ENCODE data around the gene PALM2AKAP2. TPM values are rescaled to one million over a fixed set of nuclear protein-coding genes. Genes with fewer than 3 reads are reported as not detected.

PALM2AKAP2 gene
- total RNA-seq, 4 donors from 2014 or later, result 0.34 to 3.3 (median 0.81) TPM

GRCh38 chr9:109737295-109737694, 42.7 kb upstream of the PALM2AKAP2 start:
- Histone ChIP-seq H3K4me1 (peaks cover 4 to 11% (median 6%) of the 10 kb centered on the region in 3 donors), H3K27ac (no peak overlapping the region), H3K9me3 (no peaks in the 10 kb centered on the region), H3K27me3 (peaks cover 0 to 5% (median 0%) of the 10 kb centered on the region in 4 donors), H3K36me3 (no peaks in the 10 kb centered on the region), H3K4me3 (no peak overlapping the region)
- TF ChIP-seq CTCF (IDR thresholded peaks at IDR 0.05) (no peak), POLR2A (IDR thresholded peaks at IDR 0.05) (no peak)
- intact Hi-C loops (cut with DNase I), result no loop called here
- WGBS, 2 donors, result 44 to 67% methylated on average over 1 of the region's 1 CpG
- no peak for DNase-seq

- TF ChIP-seq POLR2A (IDR thresholded peaks at IDR 0.05) (no peak), CTCF (IDR thresholded peaks at IDR 0.05) (no peak)
- DNase-seq, result no peak
- Histone ChIP-seq H3K4me1 (peaks cover 0 to under 1% (median 0%) of the 10 kb centered on the region in 3 donors), H3K36me3 (no peaks in the 10 kb centered on the region), H3K9me3 (no peaks in the 10 kb centered on the region), H3K4me3 (no peak overlapping the region), H3K27ac (no peak overlapping the region), H3K27me3 (peaks cover 0 to 16% (median 0%) of the 10 kb centered on the region in 4 donors)
- WGBS, 2 donors, result 19 to 38% methylated on average over 3 of the region's 3 CpGs
- intact Hi-C loops (cut with DNase I), result no loop called here
These were observed 40.2 kb upstream of the PALM2AKAP2 start for GRCh38 chr9:109739760-109740159.

GRCh38 chr9:109742776-109743348, 37.1 kb upstream of the PALM2AKAP2 start:
- TF ChIP-seq POLR2A (IDR thresholded peaks at IDR 0.05) (no peak), CTCF (IDR thresholded peaks at IDR 0.05) (no peak)
- peaks cover 0 to 12% (median 0%) of the 10 kb centered on the region in 4 donors for H3K27me3 ChIP-seq
- H3K27ac ChIP-seq, result no peak overlapping the region
- no peak overlapping the region for H3K4me3 ChIP-seq
- no peak for DNase-seq
- 44 to 58% methylated on average over 2 of the region's 2 CpGs for WGBS, 2 donors
- no peaks in the 10 kb centered on the region for H3K9me3 ChIP-seq
- no peaks in the 10 kb centered on the region for H3K36me3 ChIP-seq
- intact Hi-C loops (cut with DNase I), result no loop called here
- H3K4me1 ChIP-seq, result peaks cover 4 to 16% (median 5%) of the 10 kb centered on the region in 3 donors

GRCh38 chr9:109743696-109744095, 36.3 kb upstream of the PALM2AKAP2 start:
- intact Hi-C loops (cut with DNase I), result no loop called here
- 53 to 54% methylated on average over 2 of the region's 2 CpGs for WGBS, 2 donors

More at GRCh38 chr9:109743696-109744095, 36.3 kb upstream of the PALM2AKAP2 start:
- H3K36me3 ChIP-seq, result no peaks in the 10 kb centered on the region
- peaks cover 0 to 12% (median 0%) of the 10 kb centered on the region in 4 donors for H3K27me3 ChIP-seq
- H3K9me3 ChIP-seq, result no peaks in the 10 kb centered on the region
- DNase-seq, result no peak
- TF ChIP-seq POLR2A (IDR thresholded peaks at IDR 0.05), result no peak
- no peak for TF ChIP-seq CTCF (IDR thresholded peaks at IDR 0.05)
- no peak overlapping the region for H3K4me3 ChIP-seq
- H3K4me1 ChIP-seq, result peaks cover 4 to 16% (median 5%) of the 10 kb centered on the region in 3 donors
- no peak overlapping the region for H3K27ac ChIP-seq
